C4-2B (cell line): ENCODE data around the gene ARHGAP26.

Experiments used
- H3K27ac ChIP-seq: fragments of 450-650 bp; 2 replicates; pipeline ENCODE4 v1.5.1; 2017
- ZFX ChIP-seq: fragments of 450-650 bp; IDR thresholded peaks from 2 replicates; pipeline ENCODE4 v1.6.1; 2017
- TF ChIP-seq, protein P1 (sequence below): fragments of 450-650 bp; conservative IDR thresholded peaks from 2 replicates; pipeline ENCODE4 v1.5.1; 2017; ENCODE audit warnings: mild to moderate bottlenecking

Gene ARHGAP26

DNA sequence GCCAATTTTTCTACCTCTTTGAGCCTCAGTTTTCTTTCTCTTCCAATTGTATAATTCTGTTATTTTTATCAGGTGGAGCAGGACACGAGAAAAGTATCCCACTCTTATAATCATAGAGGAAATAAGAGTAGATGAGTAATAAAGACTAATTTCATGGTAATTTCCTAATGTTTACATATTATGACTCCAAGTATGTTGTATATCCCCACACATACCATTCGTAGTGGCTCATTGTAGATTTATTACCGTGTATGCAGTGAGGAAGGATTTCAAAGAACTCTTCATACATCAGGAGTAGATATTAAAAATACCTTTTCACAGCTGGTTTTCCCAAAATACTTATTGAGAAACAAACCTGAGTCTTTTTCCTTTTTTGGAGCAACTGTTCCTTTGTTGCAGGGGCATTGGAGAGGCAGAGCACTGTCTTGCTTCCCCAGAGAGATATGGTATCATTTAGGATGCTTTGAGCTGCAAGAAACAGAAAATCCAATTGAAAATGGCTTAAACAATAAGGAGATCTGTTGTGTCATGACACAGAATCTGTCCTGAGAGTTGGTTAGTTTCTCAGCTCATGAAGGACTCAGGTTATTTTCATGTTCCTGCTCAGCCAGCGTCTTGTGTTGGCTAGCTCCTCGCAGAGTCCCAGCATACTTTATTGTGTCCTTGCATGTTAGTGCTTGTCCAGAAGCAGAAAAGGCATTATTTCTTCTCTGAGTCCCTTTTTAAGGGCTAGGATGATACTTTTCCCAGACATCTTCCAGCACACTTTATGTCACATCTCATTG, 291.2 kb downstream of the ARHGAP26 start:
- H3K27ac ChIP-seq = no peak overlapping the region
- no peak for TF ChIP-seq ZFX
- TF ChIP-seq, protein P1, sequence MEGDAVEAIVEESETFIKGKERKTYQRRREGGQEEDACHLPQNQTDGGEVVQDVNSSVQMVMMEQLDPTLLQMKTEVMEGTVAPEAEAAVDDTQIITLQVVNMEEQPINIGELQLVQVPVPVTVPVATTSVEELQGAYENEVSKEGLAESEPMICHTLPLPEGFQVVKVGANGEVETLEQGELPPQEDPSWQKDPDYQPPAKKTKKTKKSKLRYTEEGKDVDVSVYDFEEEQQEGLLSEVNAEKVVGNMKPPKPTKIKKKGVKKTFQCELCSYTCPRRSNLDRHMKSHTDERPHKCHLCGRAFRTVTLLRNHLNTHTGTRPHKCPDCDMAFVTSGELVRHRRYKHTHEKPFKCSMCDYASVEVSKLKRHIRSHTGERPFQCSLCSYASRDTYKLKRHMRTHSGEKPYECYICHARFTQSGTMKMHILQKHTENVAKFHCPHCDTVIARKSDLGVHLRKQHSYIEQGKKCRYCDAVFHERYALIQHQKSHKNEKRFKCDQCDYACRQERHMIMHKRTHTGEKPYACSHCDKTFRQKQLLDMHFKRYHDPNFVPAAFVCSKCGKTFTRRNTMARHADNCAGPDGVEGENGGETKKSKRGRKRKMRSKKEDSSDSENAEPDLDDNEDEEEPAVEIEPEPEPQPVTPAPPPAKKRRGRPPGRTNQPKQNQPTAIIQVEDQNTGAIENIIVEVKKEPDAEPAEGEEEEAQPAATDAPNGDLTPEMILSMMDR = no peak

DNA sequence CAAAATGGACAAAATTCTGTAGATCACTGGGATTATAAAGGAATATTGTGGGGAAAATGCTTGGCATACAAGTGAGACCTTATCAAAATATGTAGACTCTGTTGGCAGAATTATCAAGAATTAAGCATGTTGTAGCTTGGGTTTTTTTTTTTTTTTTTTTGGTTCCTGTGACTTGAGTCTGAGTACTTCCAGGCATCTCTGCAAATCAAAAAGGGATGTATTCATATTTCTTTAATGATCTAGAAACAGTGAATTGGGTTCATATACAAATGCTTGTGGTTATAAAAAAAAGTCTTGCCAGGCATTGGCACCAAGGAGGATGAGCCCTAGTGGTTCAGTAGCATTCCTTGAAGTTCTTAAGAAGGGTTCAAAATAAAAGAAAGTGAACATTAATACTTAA, 292.2 kb downstream of the ARHGAP26 start:
- H3K27ac ChIP-seq = no peak overlapping the region
- TF ChIP-seq, protein P1 = no peak
- no peak for TF ChIP-seq ZFX

DNA sequence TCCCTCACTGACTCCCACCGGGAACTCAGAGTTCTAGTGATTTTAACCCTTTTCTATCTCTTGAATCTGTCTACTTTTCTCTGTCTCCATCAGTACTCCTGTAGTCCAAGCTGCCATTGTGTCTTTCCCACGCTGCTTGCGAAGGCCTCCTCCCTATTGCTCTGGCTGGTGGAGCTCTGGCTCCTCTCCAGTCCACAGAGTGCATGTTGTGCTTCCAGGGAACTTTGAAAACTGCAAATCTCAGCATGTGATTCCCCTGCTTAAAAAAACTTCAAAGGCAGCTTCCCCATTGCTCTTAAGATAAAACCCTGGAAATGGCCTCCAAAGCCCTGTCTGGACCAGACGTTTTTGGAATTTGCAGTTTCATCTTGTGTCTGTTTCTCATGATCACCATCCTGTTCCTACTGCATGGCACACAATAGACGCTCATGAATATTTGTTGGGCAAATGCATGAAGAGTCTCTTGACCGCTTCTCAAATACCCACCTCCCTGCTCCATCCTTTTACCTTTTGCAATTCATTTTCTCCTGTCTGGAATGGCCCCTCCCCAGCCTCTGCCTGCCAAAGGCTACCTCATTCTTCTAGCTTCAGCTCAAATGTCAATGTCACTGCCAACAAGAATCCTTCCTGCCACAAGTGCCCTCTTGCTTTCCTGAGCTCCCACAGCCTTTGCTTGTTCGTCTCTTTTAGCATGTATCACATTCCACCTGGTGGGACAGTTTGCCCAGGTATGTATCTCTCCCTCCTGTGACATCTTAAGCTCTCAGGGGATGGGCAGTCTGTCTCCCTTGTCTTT, 293.2 kb downstream of the ARHGAP26 start:
- no peak overlapping the region; the same call in 1 of the 2 replicates for H3K27ac ChIP-seq
- TF ChIP-seq, protein P1 = no peak
- TF ChIP-seq ZFX = no peak

DNA sequence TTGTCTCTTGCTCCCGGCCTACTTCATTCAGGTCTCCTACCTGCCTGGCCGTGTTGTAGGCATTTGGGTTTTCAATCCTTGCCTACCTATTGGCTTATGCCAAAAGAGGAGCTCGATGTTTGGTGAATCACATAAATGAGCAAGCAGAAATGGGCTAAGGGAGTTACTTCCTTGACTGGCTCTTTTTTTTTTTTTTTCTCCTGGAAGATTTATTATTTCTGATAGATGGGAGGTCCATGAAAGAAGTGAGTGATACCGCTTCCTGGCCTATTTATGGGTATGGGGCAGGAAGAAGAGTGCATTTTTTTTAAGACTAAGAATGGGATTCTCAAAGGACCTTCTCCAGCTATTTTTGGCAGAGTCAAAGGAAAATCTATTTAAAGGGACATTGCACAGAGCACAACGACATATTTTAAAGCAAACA, 294.1 kb downstream of the ARHGAP26 start:
- TF ChIP-seq, protein P1 = no peak
- no peak for TF ChIP-seq ZFX
- H3K27ac ChIP-seq = no peak overlapping the region

DNA sequence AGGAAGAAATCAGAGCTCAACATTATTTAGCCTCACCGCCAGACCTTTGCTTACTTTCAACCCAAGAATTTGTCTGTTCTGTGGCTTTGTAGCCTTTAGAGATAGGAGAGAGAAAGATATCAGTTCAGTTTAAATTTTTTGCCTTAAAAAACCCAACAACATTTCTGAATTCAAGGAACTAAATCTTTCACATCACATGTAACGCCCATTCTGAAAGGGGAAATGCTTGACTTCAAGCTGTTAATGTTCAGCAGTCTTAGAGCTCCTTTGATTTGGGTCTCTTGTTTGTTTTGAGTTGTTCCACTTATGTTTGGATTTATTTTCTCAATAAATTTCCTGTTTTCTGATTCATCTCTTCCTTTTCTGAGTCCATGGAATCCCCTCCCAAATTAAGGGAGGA, 294.5 kb downstream of the ARHGAP26 start:
- TF ChIP-seq ZFX = no peak
- no peak overlapping the region for H3K27ac ChIP-seq

DNA sequence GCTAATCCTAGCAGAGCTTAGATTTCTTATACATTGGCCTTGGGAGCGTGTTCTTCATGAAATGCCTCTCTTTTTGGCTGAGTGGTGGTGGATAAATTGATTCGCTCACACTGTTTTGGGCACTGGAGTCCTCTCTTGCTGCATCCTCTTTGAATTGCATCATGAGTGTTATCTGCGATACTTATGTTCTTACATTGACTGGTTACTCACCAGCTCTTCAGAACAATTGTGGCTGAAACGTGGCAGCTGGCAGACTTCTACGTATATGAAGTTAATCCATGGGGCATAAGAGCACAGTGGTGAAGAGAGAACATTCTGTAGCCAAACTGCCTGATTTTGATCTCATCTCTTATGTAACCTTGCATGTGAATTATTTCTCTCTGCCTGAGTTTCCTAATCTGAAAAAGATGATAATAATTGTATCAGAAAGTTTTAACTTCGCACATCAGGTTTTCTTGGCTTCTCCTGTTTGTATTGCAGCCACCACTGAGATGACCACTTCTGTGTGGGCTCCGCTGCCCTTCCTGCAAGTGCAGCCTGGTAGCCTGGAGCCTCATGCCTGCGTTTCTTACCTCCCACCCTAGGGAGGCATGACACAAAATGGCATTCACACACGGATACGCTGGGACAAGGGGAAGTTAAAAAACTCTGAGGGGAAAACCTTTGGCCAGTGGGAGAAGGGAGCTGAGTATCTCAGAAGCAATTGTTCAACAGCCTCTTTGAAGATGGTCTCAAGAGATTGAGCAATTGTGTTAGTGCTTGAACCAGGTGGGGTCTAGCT, 295.2 kb downstream of the ARHGAP26 start:
- TF ChIP-seq, protein P1 = no peak
- no peak overlapping the region for H3K27ac ChIP-seq

DNA sequence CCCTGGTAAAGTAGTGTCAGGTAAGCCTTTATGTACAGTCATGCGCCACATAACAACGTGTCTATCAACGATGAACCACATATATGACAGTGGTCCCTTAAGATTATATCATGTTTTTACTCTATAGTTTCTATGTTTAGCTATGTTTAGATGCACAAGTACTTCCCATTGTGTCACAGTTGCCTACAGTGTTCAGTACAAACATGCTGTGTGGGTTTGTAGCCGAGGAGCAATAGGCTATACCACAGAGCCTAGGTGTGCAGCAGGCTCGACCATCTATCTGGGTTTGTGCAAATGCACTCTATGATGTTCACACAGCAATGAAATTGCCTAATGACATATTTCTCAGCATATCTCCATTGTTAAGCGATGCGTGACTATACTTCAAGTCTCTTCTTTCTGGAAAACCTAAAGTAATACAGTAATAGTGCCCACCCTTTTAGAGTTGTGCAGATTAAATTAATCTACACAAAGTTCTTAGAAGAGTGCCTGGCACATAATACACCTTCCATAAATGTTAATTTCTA, 295.9 kb downstream of the ARHGAP26 start:
- H3K27ac ChIP-seq = no peak overlapping the region
- no peak for TF ChIP-seq ZFX
- TF ChIP-seq, protein P1 = no peak
